Fibroblast of villous mesenchyme (primary cell): ENCODE results near the gene TMED4. TPM values are rescaled to one million over a fixed set of nuclear protein-coding genes. Genes with fewer than 3 reads are reported as not detected.

Source experiments
- DNase-seq: peaks from one replicate; pipeline ENCODE4 v3.0.0-alpha.2; 2010; ENCODE audit warnings: low read depth
- H3K4me3 ChIP-seq: 2 replicates; pipeline ENCODE4 v1.5.1; 2011; ENCODE audit warnings: low read depth, mild to moderate bottlenecking, low read length
- total RNA-seq: library from RNA; depleted of rRNA; stranded (reverse); fragments of >200 nt; gene quantifications from 2 replicates; pipeline ENCODE4 v1.2.3, GENCODE V29; 2012
- TF ChIP-seq, protein P1 (sequence below): IDR thresholded peaks from 2 replicates; pipeline ENCODE4 v1.5.1; 2012; ENCODE audit warnings: low read depth, mild to moderate bottlenecking, low read length; ENCODE audit not compliant: insufficient read depth

TMED4 gene
- total RNA-seq, 1 donor: 84.2 TPM

DNA sequence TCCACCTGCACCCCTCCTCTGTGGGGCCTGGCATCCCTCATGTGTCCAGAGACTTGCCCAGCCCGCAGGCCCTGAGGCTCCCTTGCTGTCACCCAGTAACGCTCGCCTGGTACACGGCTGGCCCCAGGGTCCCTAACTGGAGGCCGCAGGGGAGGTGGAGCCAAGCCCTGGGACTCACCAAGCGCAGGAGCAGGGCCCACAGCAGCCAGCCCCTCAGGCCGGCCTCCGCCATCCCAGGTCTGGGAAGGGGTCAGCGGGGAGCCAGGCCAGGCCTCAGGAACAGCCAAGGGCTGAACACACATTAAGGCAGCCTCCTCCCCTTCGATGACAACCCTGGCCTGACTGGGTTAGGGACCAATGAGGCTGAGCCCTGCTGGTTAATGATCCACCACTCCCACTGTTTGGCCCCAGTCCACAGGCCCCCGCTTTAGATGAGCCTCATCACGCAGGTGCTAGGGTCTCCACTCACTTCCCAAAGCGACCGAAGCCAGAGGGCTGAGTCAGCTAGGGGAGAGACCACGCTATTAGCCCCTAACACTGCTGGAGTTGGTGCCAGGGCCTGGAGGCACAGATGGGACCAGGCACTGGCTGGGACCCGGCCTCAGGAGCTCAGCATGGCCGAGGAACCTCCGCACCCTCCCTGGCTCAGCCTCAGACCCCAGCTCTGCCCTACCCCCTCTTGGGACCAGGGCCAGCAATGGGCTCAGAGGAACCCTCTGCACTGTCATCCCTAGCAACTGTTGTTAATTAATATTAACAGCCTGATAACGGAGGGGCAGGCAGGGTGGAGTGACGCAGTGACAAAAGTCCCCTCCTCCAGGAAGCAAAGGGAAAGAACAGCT is 40.8 kb downstream of the TMED4 start, which contains the start of gene NPC1L1:
Gene NPC1L1 (minus strand): TSS at position 303 of the 842 bp plus-strand sequence. CDS start 71 bp downstream, at position 232.
- TF ChIP-seq, protein P1, sequence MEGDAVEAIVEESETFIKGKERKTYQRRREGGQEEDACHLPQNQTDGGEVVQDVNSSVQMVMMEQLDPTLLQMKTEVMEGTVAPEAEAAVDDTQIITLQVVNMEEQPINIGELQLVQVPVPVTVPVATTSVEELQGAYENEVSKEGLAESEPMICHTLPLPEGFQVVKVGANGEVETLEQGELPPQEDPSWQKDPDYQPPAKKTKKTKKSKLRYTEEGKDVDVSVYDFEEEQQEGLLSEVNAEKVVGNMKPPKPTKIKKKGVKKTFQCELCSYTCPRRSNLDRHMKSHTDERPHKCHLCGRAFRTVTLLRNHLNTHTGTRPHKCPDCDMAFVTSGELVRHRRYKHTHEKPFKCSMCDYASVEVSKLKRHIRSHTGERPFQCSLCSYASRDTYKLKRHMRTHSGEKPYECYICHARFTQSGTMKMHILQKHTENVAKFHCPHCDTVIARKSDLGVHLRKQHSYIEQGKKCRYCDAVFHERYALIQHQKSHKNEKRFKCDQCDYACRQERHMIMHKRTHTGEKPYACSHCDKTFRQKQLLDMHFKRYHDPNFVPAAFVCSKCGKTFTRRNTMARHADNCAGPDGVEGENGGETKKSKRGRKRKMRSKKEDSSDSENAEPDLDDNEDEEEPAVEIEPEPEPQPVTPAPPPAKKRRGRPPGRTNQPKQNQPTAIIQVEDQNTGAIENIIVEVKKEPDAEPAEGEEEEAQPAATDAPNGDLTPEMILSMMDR: no peak
- DNase-seq: no peak
- H3K4me3 ChIP-seq: no peak within 1 kb of the TSS

DNA sequence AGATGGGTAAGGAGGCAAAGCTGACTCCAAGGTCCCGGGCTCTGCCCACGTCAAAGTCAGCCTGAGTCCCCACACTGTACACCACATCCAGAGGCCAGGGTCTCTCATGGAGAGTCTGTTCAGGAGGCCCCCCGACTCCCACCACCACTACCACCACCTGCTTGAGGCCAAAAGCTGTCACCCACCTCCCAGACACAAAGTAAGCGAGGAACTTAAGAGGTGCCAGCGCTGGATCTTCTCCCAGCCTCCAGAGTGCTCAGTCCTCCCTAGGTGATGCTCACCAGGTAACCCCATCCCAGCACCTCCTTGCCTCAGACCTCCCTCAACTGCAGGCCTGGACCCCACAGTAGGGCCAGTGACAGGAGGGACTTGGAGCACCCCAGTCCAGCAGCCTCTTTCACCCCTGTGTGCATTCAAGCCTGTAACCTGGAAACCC is 41.4 kb downstream of the TMED4 start:
- no peak for DNase-seq
- no peak overlapping the region for H3K4me3 ChIP-seq
- TF ChIP-seq, protein P1: no peak

DNA sequence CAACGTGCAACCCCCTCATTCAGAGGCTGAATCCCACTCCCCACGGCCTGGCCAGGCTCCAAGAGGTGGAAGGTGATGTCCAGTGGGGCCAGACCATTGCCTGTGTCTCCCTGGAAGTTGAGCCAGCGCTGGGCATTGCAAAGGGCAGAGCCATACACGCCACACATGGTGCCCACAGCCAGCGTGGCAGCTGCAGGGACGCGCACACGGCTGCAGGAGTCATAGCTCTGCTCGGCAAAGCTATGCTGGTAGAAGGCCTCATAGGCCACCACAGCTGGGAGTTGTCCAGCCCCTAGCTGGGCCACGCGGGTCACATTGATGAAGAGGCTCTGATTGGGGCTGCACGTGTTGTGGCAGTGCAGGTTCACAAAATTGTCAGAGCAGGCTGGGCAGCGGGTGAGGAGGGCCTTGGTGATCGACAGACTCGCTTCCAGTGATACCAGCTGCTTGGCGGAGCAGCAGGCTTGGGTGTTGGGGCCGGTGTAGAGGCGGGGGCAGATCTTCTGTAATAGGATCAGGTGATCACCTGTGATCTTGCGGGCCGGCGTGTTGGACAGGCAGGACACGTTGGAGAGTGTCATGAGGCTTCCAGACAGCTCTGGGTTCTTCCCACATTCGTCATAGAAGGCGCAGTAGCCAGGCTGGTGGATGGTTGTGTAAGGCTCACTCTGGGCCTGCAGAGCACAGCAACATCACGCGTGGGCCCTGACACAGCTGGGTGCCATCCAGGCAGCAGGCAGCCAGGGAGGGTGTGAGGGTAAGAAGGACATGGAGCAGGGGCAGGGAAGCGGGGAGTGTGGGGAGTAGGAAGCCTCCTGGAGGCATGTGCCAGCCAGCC is 42.1 kb downstream of the TMED4 start:
- no peak overlapping the region for H3K4me3 ChIP-seq
- no peak for DNase-seq
- TF ChIP-seq, protein P1: no peak

DNA sequence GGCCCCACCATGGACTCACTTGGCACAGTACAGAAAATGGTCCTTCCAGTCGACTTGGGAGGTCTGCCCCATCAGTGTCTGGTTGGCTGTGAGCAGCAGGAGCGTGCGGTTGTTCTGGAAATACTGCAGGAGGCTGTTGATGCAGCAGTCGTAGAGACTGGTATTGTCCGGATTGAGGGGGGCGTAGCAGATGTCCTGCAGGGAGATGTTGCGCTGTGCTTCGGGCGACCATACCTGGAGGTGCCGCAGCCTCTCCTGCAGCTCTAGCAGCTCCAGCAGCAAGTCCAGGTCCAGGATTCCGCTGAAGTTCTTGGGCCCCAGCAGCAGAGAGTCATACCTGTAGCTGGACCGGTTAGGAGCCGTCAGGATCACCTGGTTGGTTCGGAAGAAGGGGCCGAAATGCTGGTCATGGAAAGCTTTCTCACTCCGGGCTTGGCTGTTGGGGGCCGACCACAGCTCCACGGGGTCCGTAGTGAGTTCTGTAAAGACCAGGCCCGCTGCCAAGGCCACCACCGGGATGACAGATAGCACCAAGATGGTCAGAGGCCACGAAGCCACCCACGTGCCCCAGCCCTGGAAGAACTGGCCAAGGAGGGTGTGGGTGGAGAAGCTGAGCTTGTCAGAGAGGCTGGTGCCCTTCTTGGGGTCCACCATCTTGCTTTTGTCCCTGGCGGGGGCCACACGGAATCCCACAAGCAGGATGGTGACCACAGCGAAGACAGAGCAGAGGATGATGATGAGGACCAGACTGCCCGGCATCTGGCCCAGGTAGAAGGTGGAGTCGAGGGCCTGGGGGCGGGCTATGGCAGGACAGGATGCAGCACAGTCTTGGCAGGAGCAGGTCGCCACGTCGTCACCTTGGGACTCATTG is 43.0 kb downstream of the TMED4 start:
- TF ChIP-seq, protein P1: no peak
- H3K4me3 ChIP-seq: no peak overlapping the region
- DNase-seq: no peak

DNA sequence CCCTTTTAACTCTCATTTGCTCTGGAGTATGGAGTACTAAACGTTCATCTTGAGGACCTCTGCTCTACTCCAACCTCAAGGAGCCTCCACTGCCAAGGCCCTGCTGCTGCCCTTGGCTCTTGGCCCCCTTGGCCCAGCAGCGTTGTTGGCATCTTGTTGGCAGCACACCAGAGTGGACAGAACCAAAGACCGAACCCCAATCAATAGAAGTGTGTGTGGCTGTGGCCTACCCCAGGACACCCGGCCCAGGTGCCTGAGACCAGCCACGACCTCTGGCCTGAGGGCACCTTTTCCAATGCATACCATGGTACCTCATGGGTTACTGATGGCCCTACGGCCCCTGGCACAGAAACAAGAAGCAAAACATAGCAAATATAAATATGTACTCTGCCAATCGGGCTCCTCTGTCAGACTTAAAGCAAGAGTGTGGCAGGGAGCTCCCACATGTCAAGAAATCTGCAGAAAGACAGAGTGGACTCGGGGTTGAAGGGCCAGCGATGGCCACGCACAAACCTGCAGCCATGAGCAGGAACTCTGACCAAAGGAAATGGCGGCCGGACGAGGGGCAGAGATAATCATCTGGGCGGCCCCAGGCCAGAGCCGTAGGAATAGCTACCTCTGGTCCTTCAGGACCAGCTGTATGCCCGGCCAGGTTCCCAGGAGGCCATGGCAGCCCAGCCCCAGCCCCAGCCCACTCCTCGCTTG is 43.8 kb downstream of the TMED4 start:
- no peak for DNase-seq
- TF ChIP-seq, protein P1: no peak
- no peak overlapping the region for H3K4me3 ChIP-seq
